ENCODE data around the gene SLC50A1. TPM values are rescaled to one million over a fixed set of nuclear protein-coding genes. Genes with fewer than 3 reads are reported as not detected.
A peak's percentile ranks its signal among the peaks of the same experiment; 100 is the strongest.

Gene SLC50A1
- total RNA-seq, 1 experiment from 2014 or later = 39.0 TPM

DNA sequence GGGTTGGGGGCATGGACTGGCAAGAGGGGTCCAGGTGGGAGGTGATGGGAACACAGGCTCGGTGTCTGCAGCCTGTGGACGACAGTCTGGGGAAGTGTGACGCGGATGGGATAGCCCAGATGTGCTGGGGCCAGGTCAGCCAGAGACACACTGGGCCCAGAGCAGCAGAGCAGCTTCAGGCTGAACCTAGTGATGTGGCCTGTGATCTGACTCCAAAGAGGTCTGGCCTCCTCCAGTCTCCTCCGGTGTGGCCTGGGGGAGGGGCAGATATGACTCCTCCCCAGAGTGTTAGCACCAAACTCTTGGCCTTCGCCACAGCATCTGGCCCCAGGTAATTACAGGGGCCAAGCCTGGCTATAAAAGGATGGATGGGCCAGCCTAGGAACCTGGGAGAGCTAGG lies 43.5 kb upstream of the SLC50A1 start (continued):
- TF ChIP-seq E2F4 (CRISPR knock-in tag; IDR thresholded peaks at IDR 0.05; ENCODE audit: borderline replicate concordance, low read depth) (no peak), MXD4 (CRISPR knock-in tag; IDR thresholded peaks at IDR 0.05; ENCODE audit: borderline replicate concordance) (no peak), TEAD4 (CRISPR knock-in tag; IDR thresholded peaks at IDR 0.05) (no peak)
- TF ChIP-seq, protein P1, sequence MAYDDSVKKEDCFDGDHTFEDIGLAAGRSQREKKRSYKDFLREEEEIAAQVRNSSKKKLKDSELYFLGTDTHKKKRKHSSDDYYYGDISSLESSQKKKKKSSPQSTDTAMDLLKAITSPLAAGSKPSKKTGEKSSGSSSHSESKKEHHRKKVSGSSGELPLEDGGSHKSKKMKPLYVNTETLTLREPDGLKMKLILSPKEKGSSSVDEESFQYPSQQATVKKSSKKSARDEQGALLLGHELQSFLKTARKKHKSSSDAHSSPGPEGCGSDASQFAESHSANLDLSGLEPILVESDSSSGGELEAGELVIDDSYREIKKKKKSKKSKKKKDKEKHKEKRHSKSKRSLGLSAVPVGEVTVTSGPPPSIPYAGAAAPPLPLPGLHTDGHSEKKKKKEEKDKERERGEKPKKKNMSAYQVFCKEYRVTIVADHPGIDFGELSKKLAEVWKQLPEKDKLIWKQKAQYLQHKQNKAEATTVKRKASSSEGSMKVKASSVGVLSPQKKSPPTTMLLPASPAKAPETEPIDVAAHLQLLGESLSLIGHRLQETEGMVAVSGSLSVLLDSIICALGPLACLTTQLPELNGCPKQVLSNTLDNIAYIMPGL (CRISPR knock-in tag; IDR thresholded peaks at IDR 0.05) = no peak

DNA sequence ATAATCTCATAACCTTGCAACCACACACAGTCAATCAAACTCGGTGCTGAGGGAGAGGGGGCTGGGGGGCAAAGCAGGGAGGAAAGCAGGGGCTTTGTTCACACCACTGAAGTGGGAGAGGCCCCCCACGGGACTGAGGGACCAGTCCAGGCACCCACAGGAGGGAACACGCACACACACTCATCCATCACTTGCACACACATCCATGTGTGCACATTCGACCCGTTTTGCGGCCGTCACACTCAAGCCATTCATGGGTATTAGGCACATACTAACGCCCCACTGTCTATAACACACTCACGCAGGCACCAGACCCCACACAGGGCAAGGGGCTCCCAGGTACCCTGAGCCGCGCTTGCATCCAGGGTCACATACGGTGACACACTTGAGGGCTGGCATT lies 43.0 kb upstream of the SLC50A1 start:
- H3K27me3 Mint-ChIP-seq (ENCODE audit: low read depth) = peaks cover 15% of the 10 kb centered on the region
- no peak for ATAC-seq
- H3K27ac Mint-ChIP-seq = no peak overlapping the region
- no peak overlapping the region for H3K4me3 Mint-ChIP-seq
- peaks cover 20% of the 10 kb centered on the region for H3K4me1 Mint-ChIP-seq
- H3K36me3 Mint-ChIP-seq = no peaks in the 10 kb centered on the region
- CTCF ChIA-PET = interaction anchor here (0.5 to 6.8 kb wide), 7 partner anchors 7 to 135 kb away, joined by 4 to 605 read pairs (median 22); partner anchors contain the start of genes EFNA1, EFNA4, KRTCAP2 and TRIM46
- POLR2A ChIA-PET = no interaction called here
- H3K9me3 Mint-ChIP-seq = no peaks in the 10 kb centered on the region
- TF ChIP-seq E2F1 (CRISPR knock-in tag; IDR thresholded peaks at IDR 0.05) = no peak
- DNase-seq (ENCODE audit: low spot score) = no peak

- POLR2A ChIA-PET = no interaction called here
- no peak for TF ChIP-seq GTF2I (CRISPR knock-in tag; conservative IDR thresholded peaks at IDR 0.05)
- TF ChIP-seq ZNF317 (CRISPR knock-in tag; IDR thresholded peaks at IDR 0.05; ENCODE audit: borderline replicate concordance, low read depth) = no peak
- no peak for TF ChIP-seq TEAD1 (CRISPR knock-in tag; IDR thresholded peaks at IDR 0.05)
- TF ChIP-seq, protein P2, sequence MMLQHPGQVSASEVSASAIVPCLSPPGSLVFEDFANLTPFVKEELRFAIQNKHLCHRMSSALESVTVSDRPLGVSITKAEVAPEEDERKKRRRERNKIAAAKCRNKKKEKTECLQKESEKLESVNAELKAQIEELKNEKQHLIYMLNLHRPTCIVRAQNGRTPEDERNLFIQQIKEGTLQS (CRISPR knock-in tag; conservative IDR thresholded peaks at IDR 0.05) = no peak
- no peak for TF ChIP-seq JAZF1 (CRISPR knock-in tag; IDR thresholded peaks at IDR 0.05)
- TF ChIP-seq, protein P3, sequence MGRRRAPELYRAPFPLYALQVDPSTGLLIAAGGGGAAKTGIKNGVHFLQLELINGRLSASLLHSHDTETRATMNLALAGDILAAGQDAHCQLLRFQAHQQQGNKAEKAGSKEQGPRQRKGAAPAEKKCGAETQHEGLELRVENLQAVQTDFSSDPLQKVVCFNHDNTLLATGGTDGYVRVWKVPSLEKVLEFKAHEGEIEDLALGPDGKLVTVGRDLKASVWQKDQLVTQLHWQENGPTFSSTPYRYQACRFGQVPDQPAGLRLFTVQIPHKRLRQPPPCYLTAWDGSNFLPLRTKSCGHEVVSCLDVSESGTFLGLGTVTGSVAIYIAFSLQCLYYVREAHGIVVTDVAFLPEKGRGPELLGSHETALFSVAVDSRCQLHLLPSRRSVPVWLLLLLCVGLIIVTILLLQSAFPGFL (CRISPR knock-in tag; IDR thresholded peaks at IDR 0.05; ENCODE audit: borderline replicate concordance) = no peak
- TF ChIP-seq CREM (CRISPR knock-in tag; IDR thresholded peaks at IDR 0.05) = no peak
- TF ChIP-seq NFE2L1 (CRISPR knock-in tag; IDR thresholded peaks at IDR 0.05) = no peak
- TF ChIP-seq, protein P4, sequence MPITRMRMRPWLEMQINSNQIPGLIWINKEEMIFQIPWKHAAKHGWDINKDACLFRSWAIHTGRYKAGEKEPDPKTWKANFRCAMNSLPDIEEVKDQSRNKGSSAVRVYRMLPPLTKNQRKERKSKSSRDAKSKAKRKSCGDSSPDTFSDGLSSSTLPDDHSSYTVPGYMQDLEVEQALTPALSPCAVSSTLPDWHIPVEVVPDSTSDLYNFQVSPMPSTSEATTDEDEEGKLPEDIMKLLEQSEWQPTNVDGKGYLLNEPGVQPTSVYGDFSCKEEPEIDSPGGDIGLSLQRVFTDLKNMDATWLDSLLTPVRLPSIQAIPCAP (CRISPR knock-in tag; IDR thresholded peaks at IDR 0.05) = no peak
- TF ChIP-seq, protein P5, sequence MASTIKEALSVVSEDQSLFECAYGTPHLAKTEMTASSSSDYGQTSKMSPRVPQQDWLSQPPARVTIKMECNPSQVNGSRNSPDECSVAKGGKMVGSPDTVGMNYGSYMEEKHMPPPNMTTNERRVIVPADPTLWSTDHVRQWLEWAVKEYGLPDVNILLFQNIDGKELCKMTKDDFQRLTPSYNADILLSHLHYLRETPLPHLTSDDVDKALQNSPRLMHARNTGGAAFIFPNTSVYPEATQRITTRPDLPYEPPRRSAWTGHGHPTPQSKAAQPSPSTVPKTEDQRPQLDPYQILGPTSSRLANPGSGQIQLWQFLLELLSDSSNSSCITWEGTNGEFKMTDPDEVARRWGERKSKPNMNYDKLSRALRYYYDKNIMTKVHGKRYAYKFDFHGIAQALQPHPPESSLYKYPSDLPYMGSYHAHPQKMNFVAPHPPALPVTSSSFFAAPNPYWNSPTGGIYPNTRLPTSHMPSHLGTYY (CRISPR knock-in tag; IDR thresholded peaks at IDR 0.05) = no peak
- no peak for TF ChIP-seq RELA (CRISPR knock-in tag; IDR thresholded peaks at IDR 0.05; ENCODE audit: borderline replicate concordance)
- no peak for TF ChIP-seq ZNF416 (CRISPR knock-in tag; IDR thresholded peaks at IDR 0.05)
- peaks cover 18% of the 10 kb centered on the region for H3K4me1 Mint-ChIP-seq
- H3K4me3 Mint-ChIP-seq = no peak overlapping the region
- no peaks in the 10 kb centered on the region for H3K36me3 Mint-ChIP-seq
- H3K9me3 Mint-ChIP-seq = no peaks in the 10 kb centered on the region
- H3K27me3 Mint-ChIP-seq (ENCODE audit: low read depth) = peaks cover 15% of the 10 kb centered on the region
- DNase-seq (ENCODE audit: low spot score) = no peak
- H3K27ac Mint-ChIP-seq = no peak overlapping the region
- peak; percentile 59 for ATAC-seq
- CTCF ChIA-PET = interaction anchor here (0.6 to 6.8 kb wide), 8 partner anchors 8 to 79 kb away, joined by 3 to 605 read pairs (median 6); partner anchors contain the start of genes KRTCAP2 and TRIM46
These were observed 41.6 kb upstream of the SLC50A1 start for GRCh38 chr1:155093911-155094621.

Measured in WTC11 (cell line).